Endothelial cell of umbilical vein (primary cell): Measurements from ENCODE around the gene LLGL2. TPM values are rescaled to one million over a fixed set of nuclear protein-coding genes. Genes with fewer than 3 reads are reported as not detected.

ENCODE experiments used
- BruUV-seq: library from RNA; stranded (reverse); fragments of 400-500 nt; replicated peaks from 2 replicates; lab custom pipeline; 2021; lab: Mats Ljungman, UMichigan
- CTCF ChIA-PET: fragments of 300-600, 350-600 bp; sonication (Branson Sonifier 250); formaldehyde crosslinking; loops from one replicate; lab custom pipeline; 2021; ENCODE audit warnings: antibody characterized with exemption, inconsistent platforms; lab: Charles Lee
- POLR2A ChIA-PET: fragments of 300-600, 350-600 bp; sonication (Branson Sonifier 250); formaldehyde crosslinking; loops from one replicate; lab custom pipeline; 2021; ENCODE audit warnings: antibody characterized with exemption, inconsistent platforms; lab: Charles Lee
- DNase-seq: peaks from one replicate; pipeline ENCODE4 v3.0.0-alpha.2; 2011; ENCODE audit warnings: low read depth, low spot score
- FAIRE-seq: peaks from 2 replicates; lab custom pipeline; 2011; peaks lifted over from hg19 to GRCh38; lab: Jason Lieb, UNC
- H2AFZ ChIP-seq: 2 replicates; pipeline ENCODE4 v1.6.0; 2012; ENCODE audit warnings: low read depth, low read length, control low read depth, inconsistent platforms
- H3K27ac ChIP-seq: 2 replicates; pipeline ENCODE4 v1.5.1; 2011; ENCODE audit warnings: low read depth, mild to moderate bottlenecking, control low read depth, low read length, moderate library complexity; ENCODE audit not compliant: insufficient read depth
- H3K27me3 ChIP-seq, 2 experiments: 2 replicates each; pipeline versions ENCODE4 v1.6.0 to v1.6.1; 2011; ENCODE audit warnings: low read length in 2 of 2, mixed read lengths in 1 of 2; ENCODE audit not compliant: control insufficient read depth in 2 of 2, insufficient read depth in 2 of 2
- H3K36me3 ChIP-seq, 2 experiments: 2 replicates in 1 of 2; 3 replicates in 1 of 2; pipeline ENCODE4 v1.5.1; 2011; ENCODE audit warnings: low read length in 2 of 2, mild to moderate bottlenecking in 1 of 2, moderate library complexity in 1 of 2; ENCODE audit not compliant: control insufficient read depth in 2 of 2, insufficient read depth in 2 of 2; ENCODE audit errors: extremely low read depth in 1 of 2
- H3K4me1 ChIP-seq: 3 replicates; pipeline ENCODE4 v1.5.1; 2011; ENCODE audit warnings: mild to moderate bottlenecking, low read length; ENCODE audit not compliant: control insufficient read depth, insufficient read depth; ENCODE audit errors: extremely low read depth
- H3K4me2 ChIP-seq: 2 replicates; pipeline ENCODE4 v1.6.1; 2011; ENCODE audit warnings: low read length, control low read depth, mixed read lengths; ENCODE audit not compliant: insufficient read depth
- H3K4me3 ChIP-seq, 3 experiments: fragments of 200-600 bp in 1 of 3; sonication (generic), shearing (Covaris generic) in 1 of 3; replicated peaks in 1 of 3; 2 replicates each; pipeline ENCODE4 v1.5.1; 2011 to 2016; ENCODE audit warnings: control low read depth in 3 of 3, low read length in 3 of 3, mild to moderate bottlenecking in 2 of 3, inconsistent platforms in 1 of 3, low read depth in 1 of 3, moderate library complexity in 1 of 3; ENCODE audit not compliant: insufficient read depth in 1 of 3
- H3K79me2 ChIP-seq: 2 replicates; pipeline ENCODE4 v1.6.0; 2012; ENCODE audit warnings: low read length, inconsistent platforms; ENCODE audit not compliant: control insufficient read depth, insufficient read depth
- H3K9ac ChIP-seq: replicated peaks from 2 replicates; pipeline ENCODE3; 2011; ENCODE audit warnings: low read length, control low read depth; ENCODE audit not compliant: insufficient read depth; ENCODE audit errors: extremely low read depth
- H3K9me1 ChIP-seq: replicated peaks from 3 replicates; pipeline ENCODE4 v1.6.0; 2011; ENCODE audit warnings: mild to moderate bottlenecking, low read length; ENCODE audit not compliant: control insufficient read depth, insufficient read depth; ENCODE audit errors: extremely low read depth
- H3K9me3 ChIP-seq: replicated peaks from 2 replicates; pipeline ENCODE4 v1.5.1; 2012; ENCODE audit warnings: low read length, inconsistent platforms; ENCODE audit not compliant: control insufficient read depth, insufficient read depth
- H4K20me1 ChIP-seq: replicated peaks from 2 replicates; pipeline ENCODE3; 2011; ENCODE audit warnings: mild to moderate bottlenecking, low read length; ENCODE audit not compliant: control insufficient read depth, insufficient read depth; ENCODE audit errors: extremely low read depth
- EZH2 ChIP-seq: IDR thresholded peaks from 2 replicates; pipeline ENCODE4 v1.6.1; 2012; ENCODE audit warnings: borderline replicate concordance, low read depth, mild to moderate bottlenecking, moderate library complexity, low read length, inconsistent platforms; ENCODE audit not compliant: severe bottlenecking
- FOS ChIP-seq: IDR thresholded peaks from 2 replicates; pipeline ENCODE4 v1.6.1; 2011; ENCODE audit warnings: mild to moderate bottlenecking, low read length, moderate library complexity, borderline replicate concordance; ENCODE audit not compliant: insufficient read depth
- GATA2 ChIP-seq: IDR thresholded peaks from 2 replicates; pipeline ENCODE4 v1.7.0; 2011; ENCODE audit warnings: low read depth, mild to moderate bottlenecking, moderate library complexity, mixed read lengths, low read length; ENCODE audit not compliant: insufficient read length, insufficient read depth
- JUN ChIP-seq: IDR thresholded peaks from 2 replicates; pipeline ENCODE4 v1.6.1; 2011; ENCODE audit warnings: borderline replicate concordance, low read depth; ENCODE audit not compliant: insufficient read length, insufficient read depth
- MYC ChIP-seq: IDR thresholded peaks from one replicate; pipeline ENCODE4 v1.6.1; 2011; ENCODE audit warnings: mild to moderate bottlenecking, low read depth, low read length
- POLR2A ChIP-seq: IDR thresholded peaks from 2 replicates; pipeline ENCODE4 v1.6.1; 2012; ENCODE audit warnings: low read depth, mild to moderate bottlenecking, control low read depth, low read length
- POLR2AphosphoS5 ChIP-seq: IDR thresholded peaks from 2 replicates; pipeline ENCODE4 v1.6.1; 2012; ENCODE audit warnings: low read depth, mild to moderate bottlenecking, control low read depth, low read length, moderate library complexity; ENCODE audit not compliant: insufficient read depth
- dilution Hi-C: fragments of 300-500 bp; cut with MboI; formaldehyde crosslinking; loops from one replicate; pipeline ENCODE4 v1.15.0; 2019; ENCODE audit warnings: low sequenced_read_pairs; ENCODE audit not compliant: extremely low pct_ligation_motif_present
- intact Hi-C: fragments of 100-400 bp; cut with micrococcal nuclease; formaldehyde crosslinking; loops from one replicate; pipeline ENCODE4 v1.10.0; 2022
- polyA plus RNA-seq, 4 experiments: library from polyadenylated mRNA; depleted of rRNA in 3 of 4; stranded (reverse) in 3 of 4; unstranded in 1 of 4; fragments of >200 nt; gene quantifications; 2 replicates each; pipeline versions ENCODE4 v1.2.1 to v1.2.3, GENCODE V29; 2011 to 2012; ENCODE audit warnings: missing spikeins in 1 of 4
- total RNA-seq: library from RNA; stranded (reverse); gene quantifications from 2 replicates; pipeline ENCODE4 v1.2.3, GENCODE V29; 2021
- TF ChIP-seq, protein P1 (sequence below): IDR thresholded peaks from 2 replicates; pipeline ENCODE4 v1.6.1; 2011; ENCODE audit not compliant: insufficient read depth, insufficient read length
- TF ChIP-seq, protein P2 (sequence below), 2 donors: IDR thresholded peaks; 1 replicate in 1 of 2; 2 replicates in 1 of 2; pipeline ENCODE4 v1.5.1; 2011; ENCODE audit warnings: low read length in 2 of 2, mild to moderate bottlenecking in 2 of 2, moderate library complexity in 2 of 2, control low read depth in 1 of 2, inconsistent platforms in 1 of 2, low read depth in 1 of 2; ENCODE audit not compliant: insufficient read depth in 1 of 2; ENCODE audit errors: extremely low read depth in 1 of 2

LLGL2 gene
- total and polyA plus RNA-seq, 2 donors (not counting 3 experiments of a cell fraction or from before 2014, with no cell fraction given), result 5.3 to 5.4 TPM

DNA sequence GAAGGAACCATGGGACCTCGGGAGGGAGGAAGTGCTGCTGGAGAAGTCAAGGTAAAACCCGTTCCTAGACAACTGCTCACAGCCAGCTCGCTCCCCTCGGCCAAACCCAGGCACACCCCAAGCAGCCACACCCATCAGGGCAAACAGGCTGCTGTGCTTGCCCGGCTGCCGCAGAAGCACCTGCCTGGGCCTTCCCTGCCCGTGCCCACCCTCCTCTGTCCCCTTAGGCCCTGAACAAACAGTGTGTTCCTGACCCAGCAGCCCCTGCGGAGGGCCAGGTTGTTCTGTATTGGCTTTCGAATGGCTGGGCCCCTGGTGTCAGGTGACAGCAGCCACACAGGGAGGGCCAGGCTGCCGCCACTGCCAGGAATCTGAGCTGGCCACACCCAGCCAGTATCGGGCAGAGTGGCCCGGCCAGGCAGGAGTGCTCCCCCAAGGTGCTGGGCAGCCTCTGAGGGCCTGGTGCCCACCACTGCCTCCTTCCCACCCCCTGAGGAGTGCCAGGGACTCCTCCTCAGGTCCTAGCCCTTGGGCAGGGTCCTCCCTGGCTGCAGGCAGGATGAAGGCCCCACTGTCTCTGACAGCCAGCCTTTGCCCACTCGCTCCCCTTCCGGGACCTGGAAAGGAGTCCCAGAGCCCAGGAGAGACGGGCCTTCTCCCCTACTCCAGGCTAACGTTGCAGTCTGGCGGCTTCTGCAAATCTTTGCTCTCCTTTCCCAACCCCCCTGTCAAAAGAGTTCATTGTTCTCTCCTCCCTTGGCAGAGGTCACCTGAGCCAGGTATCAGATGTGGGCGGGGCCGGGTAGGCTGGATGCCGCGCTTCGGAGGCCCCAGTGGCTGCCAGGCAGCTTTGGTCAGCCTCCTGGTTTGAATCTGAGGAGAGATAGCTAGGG lies 24.0 kb downstream of the LLGL2 start:
- no peak for TF ChIP-seq MYC
- TF ChIP-seq FOS, result no peak
- TF ChIP-seq, protein P1, sequence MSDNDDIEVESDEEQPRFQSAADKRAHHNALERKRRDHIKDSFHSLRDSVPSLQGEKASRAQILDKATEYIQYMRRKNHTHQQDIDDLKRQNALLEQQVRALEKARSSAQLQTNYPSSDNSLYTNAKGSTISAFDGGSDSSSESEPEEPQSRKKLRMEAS, result no peak
- TF ChIP-seq EZH2, result no peak
- no peak for TF ChIP-seq GATA2
- TF ChIP-seq POLR2AphosphoS5, result no peak
- TF ChIP-seq, protein P2, sequence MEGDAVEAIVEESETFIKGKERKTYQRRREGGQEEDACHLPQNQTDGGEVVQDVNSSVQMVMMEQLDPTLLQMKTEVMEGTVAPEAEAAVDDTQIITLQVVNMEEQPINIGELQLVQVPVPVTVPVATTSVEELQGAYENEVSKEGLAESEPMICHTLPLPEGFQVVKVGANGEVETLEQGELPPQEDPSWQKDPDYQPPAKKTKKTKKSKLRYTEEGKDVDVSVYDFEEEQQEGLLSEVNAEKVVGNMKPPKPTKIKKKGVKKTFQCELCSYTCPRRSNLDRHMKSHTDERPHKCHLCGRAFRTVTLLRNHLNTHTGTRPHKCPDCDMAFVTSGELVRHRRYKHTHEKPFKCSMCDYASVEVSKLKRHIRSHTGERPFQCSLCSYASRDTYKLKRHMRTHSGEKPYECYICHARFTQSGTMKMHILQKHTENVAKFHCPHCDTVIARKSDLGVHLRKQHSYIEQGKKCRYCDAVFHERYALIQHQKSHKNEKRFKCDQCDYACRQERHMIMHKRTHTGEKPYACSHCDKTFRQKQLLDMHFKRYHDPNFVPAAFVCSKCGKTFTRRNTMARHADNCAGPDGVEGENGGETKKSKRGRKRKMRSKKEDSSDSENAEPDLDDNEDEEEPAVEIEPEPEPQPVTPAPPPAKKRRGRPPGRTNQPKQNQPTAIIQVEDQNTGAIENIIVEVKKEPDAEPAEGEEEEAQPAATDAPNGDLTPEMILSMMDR (IDR thresholded peaks at IDR 0.05; ENCODE audit: extremely low read depth in 1 of 2, insufficient read depth in 1 of 2, low read depth in 1 of 2, low read length in 2 of 2), result no peak
- TF ChIP-seq JUN, result no peak
- no peak for TF ChIP-seq POLR2A
- H3K4me1 ChIP-seq, result no peaks in the 10 kb centered on the region
- CTCF ChIA-PET, result interaction anchor here (0.9 to 1.3 kb wide), 2 partner anchors 15 to 52 kb away, joined by 3 to 4 read pairs; no protein-coding TSS in a partner anchor
- dilution Hi-C loops, result no loop called here
- no peak for DNase-seq
- BruUV-seq, result no TSS peak
- no peak overlapping the region for H3K9ac ChIP-seq
- H4K20me1 ChIP-seq, result no peaks in the 10 kb centered on the region
- H3K9me3 ChIP-seq, result no peaks in the 10 kb centered on the region
- intact Hi-C loops, result no loop called here
- POLR2A ChIA-PET, result no interaction called here
- no peak for FAIRE-seq
- H3K27me3 ChIP-seq, result no peaks in the 10 kb centered on the region
- H3K27ac ChIP-seq, result no peak overlapping the region
- H3K79me2 ChIP-seq, result no peaks in the 10 kb centered on the region
- H3K9me1 ChIP-seq, result no peaks in the 10 kb centered on the region
- H3K4me2 ChIP-seq, result no peak overlapping the region
- no peak overlapping the region for H2AFZ ChIP-seq
- no peaks in the 10 kb centered on the region for H3K36me3 ChIP-seq
- no peak overlapping the region for H3K4me3 ChIP-seq
